ENCODE data around the gene ERG28.

DNA sequence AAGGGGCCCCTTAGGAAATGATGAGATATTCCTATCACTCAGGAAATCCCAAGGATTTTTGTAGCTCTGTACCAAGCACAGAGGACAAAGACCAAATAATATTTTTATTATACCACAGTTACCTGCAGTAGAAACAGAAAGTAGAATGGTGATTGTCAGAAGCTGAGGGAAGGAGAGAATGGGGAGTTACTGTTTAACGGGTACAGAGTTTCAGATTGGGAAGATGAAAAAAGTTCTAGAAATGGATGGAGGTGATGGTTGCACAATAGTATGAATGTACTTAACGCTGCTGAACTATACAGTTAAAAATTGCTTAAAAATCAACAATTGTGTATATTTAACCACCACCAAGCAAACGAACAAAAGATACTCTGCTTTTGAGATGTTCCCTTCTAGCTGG is 58.2 kb downstream of the ERG28 start:
- TF ChIP-seq, protein P1, sequence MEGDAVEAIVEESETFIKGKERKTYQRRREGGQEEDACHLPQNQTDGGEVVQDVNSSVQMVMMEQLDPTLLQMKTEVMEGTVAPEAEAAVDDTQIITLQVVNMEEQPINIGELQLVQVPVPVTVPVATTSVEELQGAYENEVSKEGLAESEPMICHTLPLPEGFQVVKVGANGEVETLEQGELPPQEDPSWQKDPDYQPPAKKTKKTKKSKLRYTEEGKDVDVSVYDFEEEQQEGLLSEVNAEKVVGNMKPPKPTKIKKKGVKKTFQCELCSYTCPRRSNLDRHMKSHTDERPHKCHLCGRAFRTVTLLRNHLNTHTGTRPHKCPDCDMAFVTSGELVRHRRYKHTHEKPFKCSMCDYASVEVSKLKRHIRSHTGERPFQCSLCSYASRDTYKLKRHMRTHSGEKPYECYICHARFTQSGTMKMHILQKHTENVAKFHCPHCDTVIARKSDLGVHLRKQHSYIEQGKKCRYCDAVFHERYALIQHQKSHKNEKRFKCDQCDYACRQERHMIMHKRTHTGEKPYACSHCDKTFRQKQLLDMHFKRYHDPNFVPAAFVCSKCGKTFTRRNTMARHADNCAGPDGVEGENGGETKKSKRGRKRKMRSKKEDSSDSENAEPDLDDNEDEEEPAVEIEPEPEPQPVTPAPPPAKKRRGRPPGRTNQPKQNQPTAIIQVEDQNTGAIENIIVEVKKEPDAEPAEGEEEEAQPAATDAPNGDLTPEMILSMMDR (IDR thresholded peaks at IDR 0.05), result no peak
- TF ChIP-seq POLR2A (IDR thresholded peaks at IDR 0.05), result no peak

Data from heart left ventricle (tissue), 13 donors.